ENCODE measurements around the gene THAP5.

GRCh38 chr7:108609643-108610042, 40.1 kb upstream of the THAP5 start:
- no peak for TF ChIP-seq CTCF (IDR thresholded peaks at IDR 0.05)
- TF ChIP-seq SIN3A (IDR thresholded peaks at IDR 0.05; ENCODE audit: borderline replicate concordance, insufficient read depth, low read depth, low read length) = no peak
- no peak for TF ChIP-seq REST (IDR thresholded peaks at IDR 0.05; ENCODE audit: insufficient read depth in 1 of 2, low read depth in 2 of 2, low read length in 1 of 2)
- TF ChIP-seq POLR2AphosphoS5 (IDR thresholded peaks at IDR 0.05; ENCODE audit: low read depth, low read length) = no peak

Measured in Panc1 (cell line).